Mesendoderm (in vitro differentiated cells): ENCODE results near the gene OR52K2. TPM values are rescaled to one million over a fixed set of nuclear protein-coding genes. Genes with fewer than 3 reads are reported as not detected.
"Not testable (repeated sequence)": the region's sequence is repeated elsewhere in the genome, so short reads cannot be mapped to it uniquely, and the experiment has no call there.

ENCODE experiments used
- DNase-seq: peaks from one replicate; pipeline ENCODE4 v3.0.0; 2013
- H2AK5ac ChIP-seq: 2 replicates; pipeline ENCODE4 v1.6.1; 2013; ENCODE audit warnings: low read length, inconsistent platforms
- H2BK120ac ChIP-seq: 2 replicates; pipeline ENCODE4 v1.6.1; 2013; ENCODE audit warnings: low read depth, mild to moderate bottlenecking, low read length, moderate library complexity, mixed read lengths
- H2BK15ac ChIP-seq: replicated peaks from 2 replicates; pipeline ENCODE4 v1.6.1; 2013; ENCODE audit warnings: low read depth, mild to moderate bottlenecking, moderate library complexity
- H2BK5ac ChIP-seq: 2 replicates; pipeline ENCODE4 v1.6.1; 2013; ENCODE audit warnings: low read length, inconsistent platforms
- H3K18ac ChIP-seq: 2 replicates; pipeline ENCODE4 v1.6.1; 2013; ENCODE audit warnings: mild to moderate bottlenecking, low read length, mixed read lengths
- H3K23ac ChIP-seq: one replicate; pipeline ENCODE4 v1.6.1; 2013; ENCODE audit warnings: low read length
- H3K27ac ChIP-seq: 2 replicates; pipeline ENCODE4 v1.5.1; 2013; ENCODE audit warnings: low read depth, mild to moderate bottlenecking, inconsistent platforms, low read length, moderate library complexity
- H3K27me3 ChIP-seq: 2 replicates; pipeline ENCODE4 v1.6.1; 2013; ENCODE audit warnings: low read length, control low read depth, mild to moderate bottlenecking, inconsistent platforms; ENCODE audit not compliant: insufficient read depth, poor library complexity
- H3K36me3 ChIP-seq: 2 replicates; pipeline ENCODE4 v1.6.1; 2013; ENCODE audit warnings: low read length, inconsistent platforms; ENCODE audit not compliant: control insufficient read depth, insufficient read depth
- H3K4ac ChIP-seq: one replicate; pipeline ENCODE4 v1.6.1; 2013; ENCODE audit warnings: low read depth, mild to moderate bottlenecking, low read length, moderate library complexity
- H3K4me1 ChIP-seq: 2 replicates; pipeline ENCODE4 v1.6.1; 2013; ENCODE audit warnings: low read depth, low read length, inconsistent platforms; ENCODE audit not compliant: control insufficient read depth
- H3K4me2 ChIP-seq: 2 replicates; pipeline ENCODE4 v1.6.1; 2013; ENCODE audit warnings: low read length
- H3K4me3 ChIP-seq: 2 replicates; pipeline ENCODE4 v1.5.1; 2013; ENCODE audit warnings: mild to moderate bottlenecking, low read length
- H3K56ac ChIP-seq: one replicate; pipeline ENCODE4 v1.6.1; 2013; ENCODE audit warnings: low read length
- H3K79me1 ChIP-seq: 2 replicates; pipeline ENCODE4 v1.6.1; 2013; ENCODE audit warnings: low read length, inconsistent platforms
- H3K79me2 ChIP-seq: 2 replicates; pipeline ENCODE4 v1.6.1; 2013; ENCODE audit warnings: mild to moderate bottlenecking, low read length; ENCODE audit not compliant: control insufficient read depth, insufficient read depth
- H3K9ac ChIP-seq: 2 replicates; pipeline ENCODE4 v1.6.1; 2013; ENCODE audit warnings: low read length, inconsistent platforms
- H4K5ac ChIP-seq: one replicate; pipeline ENCODE4 v1.6.1; 2013; ENCODE audit warnings: low read length
- H4K8ac ChIP-seq: one replicate; pipeline ENCODE4 v1.6.1; 2013; ENCODE audit warnings: low read depth, mild to moderate bottlenecking, control low read depth, low read length, moderate library complexity
- WGBS: extraction: QIAGEN DNeasy Blood & Tissue Kit; methylation state at CpG from one replicate; pipeline ENCODE4 v1.1.7; 2013; ENCODE audit warnings: low lambda C conversion rate, missing lambda C conversion rate; ENCODE audit not compliant: insufficient coverage; ENCODE audit errors: extremely low coverage; 5-methylcytosine and 5-hydroxymethylcytosine counted together
- polyA plus RNA-seq, 2 experiments: library from polyadenylated mRNA; stranded (reverse); fragments of 200-250 nt; gene quantifications; one replicate each; pipeline ENCODE4 v1.2.3, GENCODE V29; 2013

OR52K2 gene
- not detected for polyA plus RNA-seq (2013, experiment 1 of 2)
- polyA plus RNA-seq (2013, experiment 2 of 2) = not detected

- no peak within 1 kb of the TSS for H3K27ac ChIP-seq
- no peak within 1 kb of the TSS for H4K8ac ChIP-seq
- H3K79me2 ChIP-seq = no peaks in the 10 kb centered on the region
- DNase-seq = no peak
- no peaks in the 10 kb centered on the region for H3K27me3 ChIP-seq
- H3K4me2 ChIP-seq = no peak within 1 kb of the TSS
- no peak within 1 kb of the TSS for H2BK120ac ChIP-seq
- H3K36me3 ChIP-seq = no peaks in the 10 kb centered on the region
- H2BK15ac ChIP-seq = no peak within 1 kb of the TSS
- H3K4me1 ChIP-seq = no peaks in the 10 kb centered on the region
- H3K56ac ChIP-seq = no peak within 1 kb of the TSS
- no peak within 1 kb of the TSS for H2BK5ac ChIP-seq
- H3K9ac ChIP-seq = no peak within 1 kb of the TSS
- no peak within 1 kb of the TSS for H3K23ac ChIP-seq
- H3K18ac ChIP-seq = no peak within 1 kb of the TSS
- no peak within 1 kb of the TSS for H3K4me3 ChIP-seq
- H4K5ac ChIP-seq = no peak within 1 kb of the TSS
- no peaks in the 10 kb centered on the region for H3K79me1 ChIP-seq
- H3K4ac ChIP-seq = no peak within 1 kb of the TSS
- no peak within 1 kb of the TSS for H2AK5ac ChIP-seq
Measured at GRCh38 chr11:4448995-4449394, at the start of gene OR52K2. Gene OR52K2 (plus strand): TSS chr11:4449295. CDS start chr11:4449340, 45 bp downstream.

GRCh38 chr11:4406206-4406605 is 42.9 kb upstream of the OR52K2 start:
- not testable (repeated sequence) for H4K5ac ChIP-seq, H3K79me1 ChIP-seq, H3K4ac ChIP-seq, H3K9ac ChIP-seq, H3K23ac ChIP-seq, H3K56ac ChIP-seq, H2BK15ac ChIP-seq, H3K4me2 ChIP-seq, H3K36me3 ChIP-seq, H4K8ac ChIP-seq, H3K79me2 ChIP-seq, H3K27ac ChIP-seq, DNase-seq, H3K4me3 ChIP-seq, H3K4me1 ChIP-seq, H2BK5ac ChIP-seq, H2BK120ac ChIP-seq, H3K27me3 ChIP-seq, H3K18ac ChIP-seq, H2AK5ac ChIP-seq
- WGBS = no CpG with 5 or more reads among the region's 6 CpGs

GRCh38 chr11:4416306-4416705 is 32.8 kb upstream of the OR52K2 start:
- no peak overlapping the region for H3K4me3 ChIP-seq

GRCh38 chr11:4416816-4417215 is 32.3 kb upstream of the OR52K2 start:
- Histone ChIP-seq H3K36me3 (no peaks in the 10 kb centered on the region), H3K4me3 (no peak overlapping the region), H4K8ac (no peak overlapping the region), H2BK120ac (no peak overlapping the region), H3K4ac (no peak overlapping the region), H2BK5ac (no peak overlapping the region), H3K23ac (no peak overlapping the region), H2AK5ac (no peak overlapping the region), H2BK15ac (no peak overlapping the region), H4K5ac (no peak overlapping the region), H3K4me1 (no peaks in the 10 kb centered on the region), H3K9ac (no peak overlapping the region), H3K27ac (no peak overlapping the region), H3K27me3 (no peaks in the 10 kb centered on the region), H3K79me2 (no peaks in the 10 kb centered on the region), H3K79me1 (no peaks in the 10 kb centered on the region), H3K18ac (no peak overlapping the region), H3K56ac (no peak overlapping the region), H3K4me2 (no peak overlapping the region)
- no CpG with 5 or more reads among the region's 1 CpG for WGBS
- DNase-seq = no peak

More at GRCh38 chr11:4416306-4416705, 32.8 kb upstream of the OR52K2 start:
- H3K27ac ChIP-seq = no peak overlapping the region
- H3K9ac ChIP-seq = no peak overlapping the region
- H3K79me1 ChIP-seq = no peaks in the 10 kb centered on the region
- no peak overlapping the region for H2BK5ac ChIP-seq
- no peak overlapping the region for H2BK120ac ChIP-seq
- H2BK15ac ChIP-seq = no peak overlapping the region
- H3K56ac ChIP-seq = no peak overlapping the region
- H3K23ac ChIP-seq = no peak overlapping the region
- no peak overlapping the region for H4K8ac ChIP-seq
- H3K27me3 ChIP-seq = no peaks in the 10 kb centered on the region
- no peak overlapping the region for H3K4ac ChIP-seq
- no peak for DNase-seq
- no peaks in the 10 kb centered on the region for H3K4me1 ChIP-seq
- H4K5ac ChIP-seq = no peak overlapping the region
- H3K79me2 ChIP-seq = no peaks in the 10 kb centered on the region
- no peak overlapping the region for H2AK5ac ChIP-seq
- no peak overlapping the region for H3K4me2 ChIP-seq
- no peaks in the 10 kb centered on the region for H3K36me3 ChIP-seq
- no peak overlapping the region for H3K18ac ChIP-seq
- WGBS = 100% methylated on average over 1 of the region's 1 CpG

- H3K9ac ChIP-seq = no peak overlapping the region
- H3K36me3 ChIP-seq = no peaks in the 10 kb centered on the region
- no peak overlapping the region for H4K8ac ChIP-seq
- no peaks in the 10 kb centered on the region for H3K4me1 ChIP-seq
- H2BK15ac ChIP-seq = no peak overlapping the region
- DNase-seq = no peak
- no peak overlapping the region for H3K4me2 ChIP-seq
- no peak overlapping the region for H3K56ac ChIP-seq
- H2BK120ac ChIP-seq = no peak overlapping the region
- no peaks in the 10 kb centered on the region for H3K79me2 ChIP-seq
- H3K27me3 ChIP-seq = no peaks in the 10 kb centered on the region
- no peak overlapping the region for H3K4ac ChIP-seq
- no peak overlapping the region for H2AK5ac ChIP-seq
- H3K4me3 ChIP-seq = no peak overlapping the region
- H3K27ac ChIP-seq = no peak overlapping the region
- H3K18ac ChIP-seq = no peak overlapping the region
- no peak overlapping the region for H3K23ac ChIP-seq
- no peaks in the 10 kb centered on the region for H3K79me1 ChIP-seq
- H4K5ac ChIP-seq = no peak overlapping the region
- H2BK5ac ChIP-seq = no peak overlapping the region
- WGBS = no CpG with 5 or more reads among the region's 8 CpGs
Measured at GRCh38 chr11:4418403-4418802, 30.7 kb upstream of the OR52K2 start.

- no CpG with 5 or more reads among the region's 4 CpGs for WGBS
- Histone ChIP-seq H2BK15ac (no peak overlapping the region), H3K4me3 (no peak overlapping the region), H4K8ac (no peak overlapping the region), H3K56ac (no peak overlapping the region), H3K4me1 (no peaks in the 10 kb centered on the region), H3K9ac (no peak overlapping the region), H2AK5ac (no peak overlapping the region), H3K27me3 (no peaks in the 10 kb centered on the region), H3K23ac (no peak overlapping the region), H3K36me3 (no peaks in the 10 kb centered on the region), H3K4me2 (no peak overlapping the region), H4K5ac (no peak overlapping the region), H3K79me2 (no peaks in the 10 kb centered on the region), H2BK120ac (no peak overlapping the region), H3K4ac (no peak overlapping the region), H3K18ac (no peak overlapping the region), H3K79me1 (no peaks in the 10 kb centered on the region), H3K27ac (no peak overlapping the region), H2BK5ac (no peak overlapping the region)
- no peak for DNase-seq
Measured at GRCh38 chr11:4430051-4430450, 19.0 kb upstream of the OR52K2 start.
